ENCODE data around the gene CD300A.

CD300A gene

DNA sequence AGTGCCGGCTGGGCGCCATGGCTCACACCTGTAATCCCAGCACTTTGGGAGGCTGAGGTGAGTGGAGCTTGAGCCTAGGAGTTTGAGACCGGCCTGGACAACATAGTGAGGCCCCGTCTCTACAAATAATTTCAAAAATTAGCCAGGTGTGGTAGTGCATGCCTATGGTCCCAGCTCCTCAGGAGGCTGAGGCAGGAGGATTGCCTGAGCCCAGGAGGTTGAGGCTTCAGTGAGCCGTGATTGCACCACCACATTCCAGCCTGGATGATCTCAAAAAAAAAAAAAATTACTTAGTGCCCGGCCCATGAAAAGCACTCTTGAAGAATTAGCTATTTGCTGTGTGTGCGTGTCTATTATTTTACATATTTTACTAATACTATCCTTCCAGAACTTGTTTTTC is 24.9 kb upstream of the CD300A start:
- DNase-seq = no peak

DNA sequence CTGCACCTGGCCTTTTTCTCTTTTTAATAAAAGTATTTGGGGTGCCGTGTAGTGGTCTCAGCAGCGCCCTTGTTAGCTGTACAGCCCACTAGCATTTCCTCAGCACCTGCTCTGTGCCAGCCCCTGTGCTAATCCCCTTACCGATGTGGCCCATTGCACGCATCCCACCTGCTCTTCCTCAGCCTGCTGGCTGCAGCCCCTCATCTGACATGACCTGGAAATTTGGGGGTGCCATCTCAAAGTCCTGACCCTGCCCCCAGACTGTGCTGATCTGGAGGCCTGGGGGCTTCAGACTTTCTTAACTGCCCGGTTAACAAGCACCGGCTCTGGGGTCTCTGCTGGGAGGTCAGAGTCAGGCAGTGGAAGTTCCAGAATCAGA is 24.2 kb upstream of the CD300A start:
- DNase-seq = no peak

DNA sequence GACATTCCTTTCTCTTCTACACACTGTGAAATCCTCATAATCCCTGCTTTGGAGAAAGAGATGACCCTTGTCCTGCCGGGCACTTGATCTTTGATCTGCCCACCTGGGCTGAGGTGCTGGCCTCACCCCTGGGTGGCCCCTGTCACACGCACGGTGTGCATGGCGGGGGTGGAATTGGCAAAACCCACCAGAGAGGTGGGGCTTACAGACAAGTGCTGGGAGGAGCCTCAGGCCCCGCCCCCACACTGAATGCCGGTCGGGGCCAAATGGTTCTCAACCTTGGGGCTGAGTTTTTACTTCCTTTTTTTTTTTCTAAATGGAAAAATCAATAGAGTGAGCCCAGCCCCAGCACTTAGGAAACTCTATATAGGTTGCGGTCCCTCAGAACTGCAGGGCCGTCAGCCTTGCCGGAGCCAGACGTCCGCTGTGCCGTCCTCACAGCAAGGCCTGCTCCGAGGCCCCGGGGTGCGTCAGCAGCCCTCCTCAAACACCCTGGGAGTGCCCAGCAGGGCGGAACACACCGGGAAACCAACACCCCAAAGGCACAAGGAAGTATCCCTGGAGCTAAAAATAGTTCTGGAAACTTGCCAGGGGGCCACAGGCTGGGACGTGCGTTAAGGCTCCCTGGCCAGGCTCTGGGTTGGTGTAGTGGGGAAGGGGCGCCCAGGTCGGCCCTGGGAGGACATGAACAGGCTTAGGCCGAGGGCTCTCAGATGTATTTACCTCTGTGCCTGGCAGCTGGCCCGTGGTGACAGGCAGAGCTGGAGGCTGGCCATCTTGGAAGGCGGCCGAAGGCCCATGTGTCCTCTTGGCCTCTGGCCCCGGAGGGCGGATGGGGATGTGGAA is 23.5 kb upstream of the CD300A start:
- DNase-seq = peak; percentile 19

DNA sequence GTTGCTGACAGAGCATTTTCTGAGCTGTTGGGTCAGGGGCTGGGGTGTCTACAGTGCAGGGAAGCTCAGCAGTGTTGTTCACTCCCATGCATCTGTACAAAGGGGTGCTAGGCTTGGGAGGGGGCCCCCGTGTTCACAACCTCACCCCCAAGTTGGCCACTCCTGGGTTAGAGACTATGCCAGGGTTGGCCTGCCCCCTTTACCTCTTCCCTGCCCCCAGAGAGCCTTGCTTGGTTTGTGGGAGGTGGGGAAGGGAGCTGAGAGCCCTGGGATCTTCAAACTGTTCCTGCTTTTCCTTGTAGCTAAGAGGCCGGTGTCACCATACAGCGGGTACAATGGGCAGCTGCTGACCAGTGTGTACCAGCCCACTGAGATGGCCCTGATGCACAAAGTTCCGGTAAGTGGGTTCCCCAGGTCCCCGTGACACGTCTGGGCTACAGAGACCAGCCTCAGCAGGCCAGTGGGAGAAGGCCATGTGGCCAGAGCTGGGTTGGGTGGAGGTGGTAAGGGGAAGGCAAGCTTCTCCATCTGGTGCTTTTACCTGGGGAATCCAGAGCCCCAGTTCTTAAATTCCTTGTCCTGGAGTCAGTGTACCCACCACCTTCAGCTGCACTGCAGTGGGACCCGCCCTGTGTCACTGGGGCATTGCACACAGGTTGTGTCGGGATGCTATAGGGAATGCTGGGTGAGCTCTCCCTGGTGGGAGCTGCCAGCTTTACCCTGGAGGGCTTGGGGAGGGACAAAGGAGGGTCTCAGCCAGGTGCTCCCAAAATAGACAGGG is 22.7 kb upstream of the CD300A start:
- DNase-seq = no peak

DNA sequence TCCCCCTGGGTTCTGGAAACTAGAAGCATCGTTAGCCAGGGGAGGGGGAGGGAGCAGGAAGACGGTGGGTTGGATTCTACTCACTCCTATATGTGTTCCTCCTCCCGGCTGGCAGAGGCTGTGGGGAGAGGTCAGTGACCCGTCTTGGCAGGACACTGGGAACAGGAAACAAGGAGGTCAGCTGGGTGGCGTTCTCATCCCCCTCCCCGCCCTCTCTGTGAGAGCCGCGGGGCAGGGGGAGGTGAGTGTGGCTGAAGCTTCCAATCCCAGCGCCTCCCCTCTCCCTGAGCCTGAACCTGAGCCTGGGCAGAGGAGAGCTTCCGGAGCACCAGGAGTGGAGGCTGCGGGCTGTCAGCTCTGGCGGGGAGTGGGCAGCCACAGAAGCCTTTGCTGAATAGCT is 22.0 kb upstream of the CD300A start:
- DNase-seq = no peak

DNA sequence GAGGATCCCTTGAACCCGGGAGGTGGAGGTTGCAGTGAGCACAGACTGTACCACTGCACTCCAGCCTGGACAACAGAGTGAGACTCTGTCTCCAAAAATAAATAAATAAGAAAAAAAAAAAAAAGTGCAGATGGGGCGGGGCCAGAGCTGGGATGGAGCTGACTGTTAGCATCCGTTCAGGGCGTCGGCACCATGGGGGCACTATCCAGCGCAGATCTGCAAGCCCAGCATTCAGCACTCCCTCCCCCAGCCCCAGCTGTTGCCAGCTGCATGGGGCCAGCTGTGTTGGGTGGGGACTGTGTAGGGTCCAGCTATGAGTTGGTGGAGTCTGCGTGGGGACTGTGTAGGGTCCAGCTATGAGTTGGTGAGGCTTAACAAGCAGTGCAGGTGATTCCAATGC is 21.3 kb upstream of the CD300A start:
- no peak for DNase-seq

DNA sequence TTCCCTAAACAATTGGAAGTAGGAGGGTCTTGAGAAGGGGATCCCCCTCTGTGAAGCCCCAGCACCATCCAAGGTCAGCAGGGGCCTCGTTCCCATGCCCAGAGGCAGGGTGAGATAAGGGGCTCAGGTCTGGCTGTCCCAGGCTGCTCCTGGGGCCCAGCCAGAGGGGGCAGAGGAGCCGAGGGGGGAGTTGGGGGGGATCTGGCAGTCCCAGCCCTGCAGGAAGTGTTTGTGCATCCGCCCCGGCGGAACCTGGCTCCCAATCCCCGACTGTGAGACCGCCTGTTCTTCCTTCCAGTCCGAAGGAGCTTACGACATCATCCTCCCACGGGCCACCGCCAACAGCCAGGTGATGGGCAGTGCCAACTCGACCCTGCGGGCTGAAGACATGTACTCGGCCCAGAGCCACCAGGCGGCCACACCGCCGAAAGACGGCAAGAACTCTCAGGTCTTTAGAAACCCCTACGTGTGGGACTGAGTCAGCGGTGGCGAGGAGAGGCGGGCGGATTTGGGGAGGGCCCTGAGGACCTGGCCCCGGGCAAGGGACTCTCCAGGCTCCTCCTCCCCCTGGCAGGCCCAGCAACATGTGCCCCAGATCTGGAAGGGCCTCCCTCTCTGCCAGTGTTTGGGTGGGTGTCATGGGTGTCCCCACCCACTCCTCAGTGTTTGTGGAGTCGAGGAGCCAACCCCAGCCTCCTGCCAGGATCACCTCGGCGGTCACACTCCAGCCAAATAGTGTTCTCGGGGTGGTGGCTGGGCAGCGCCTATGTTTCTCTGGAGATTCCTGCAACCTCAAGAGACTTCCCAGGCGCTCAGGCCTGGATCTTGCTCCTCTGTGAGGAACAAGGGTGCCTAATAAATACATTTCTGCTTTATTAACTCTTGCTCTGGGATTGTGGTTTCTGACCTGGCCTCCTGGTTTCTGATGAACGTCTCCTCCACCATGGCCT is 19.6 kb upstream of the CD300A start:
- no peak for DNase-seq

DNA sequence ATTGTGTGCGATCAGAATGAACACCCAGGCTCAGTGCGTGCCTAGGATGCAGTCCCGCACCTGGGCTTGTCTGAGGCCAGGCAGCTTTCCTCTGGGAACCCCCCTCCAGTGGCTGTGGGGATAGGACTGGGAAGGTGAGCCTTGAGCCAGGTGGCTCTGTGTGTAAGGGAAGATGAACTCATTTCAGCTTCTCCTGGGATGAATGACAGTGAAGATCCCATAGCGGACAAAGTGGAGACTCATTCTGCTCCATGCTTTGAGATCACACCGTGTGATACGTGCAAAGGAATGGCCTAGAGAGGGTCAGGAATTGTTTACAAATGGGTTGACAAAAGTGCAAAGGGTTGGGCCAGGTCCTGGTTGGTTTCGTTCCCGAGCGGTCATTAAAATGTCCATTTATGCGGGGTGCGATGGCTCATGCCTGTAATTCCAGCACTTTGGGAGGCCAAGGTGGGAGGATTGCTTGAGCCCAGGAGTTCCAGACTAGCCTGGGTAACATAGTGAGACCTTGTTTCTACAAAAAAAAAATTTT is 18.7 kb upstream of the CD300A start:
- no peak for DNase-seq

DNA sequence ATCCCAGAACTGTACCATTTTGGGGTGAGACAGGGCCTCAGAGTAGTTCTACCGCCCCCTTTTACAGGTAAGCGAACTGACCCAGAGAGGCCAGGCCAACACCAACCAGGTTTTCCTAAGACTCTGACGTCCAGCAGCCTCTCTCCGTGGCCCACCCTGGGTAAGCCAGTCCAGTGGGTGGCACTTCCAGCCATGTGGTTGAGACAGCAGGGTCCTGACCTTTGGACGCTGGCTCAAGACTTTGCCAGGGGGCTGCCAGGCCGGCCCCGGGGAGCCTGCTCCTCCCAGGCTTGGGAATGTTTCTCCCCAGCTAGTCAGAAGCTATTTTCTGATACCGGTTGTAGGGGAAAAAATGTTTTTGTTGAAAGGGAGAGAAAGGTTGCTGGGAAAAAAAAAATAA is 17.7 kb upstream of the CD300A start:
- no peak for DNase-seq

DNA sequence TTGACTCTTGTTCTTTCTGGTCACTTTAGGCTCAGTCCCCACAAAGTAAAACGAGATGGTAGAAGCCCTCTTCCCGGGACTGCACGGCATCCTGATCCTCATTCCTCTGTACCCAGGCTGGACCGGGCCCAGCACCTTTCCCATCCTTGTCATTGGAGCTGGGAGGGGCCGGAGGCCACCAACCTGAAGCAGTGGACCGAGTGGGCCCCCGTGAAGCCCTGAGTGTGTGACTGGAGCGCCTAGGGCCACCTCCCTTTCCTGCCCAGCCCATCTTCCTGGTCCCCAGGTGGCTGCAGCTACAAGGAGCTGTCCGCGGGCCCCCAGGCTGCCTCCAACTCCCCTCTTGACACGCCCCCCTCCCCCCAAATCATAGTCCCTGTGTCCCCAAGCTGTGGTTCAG is 17.1 kb upstream of the CD300A start:
- no peak for DNase-seq

DNA sequence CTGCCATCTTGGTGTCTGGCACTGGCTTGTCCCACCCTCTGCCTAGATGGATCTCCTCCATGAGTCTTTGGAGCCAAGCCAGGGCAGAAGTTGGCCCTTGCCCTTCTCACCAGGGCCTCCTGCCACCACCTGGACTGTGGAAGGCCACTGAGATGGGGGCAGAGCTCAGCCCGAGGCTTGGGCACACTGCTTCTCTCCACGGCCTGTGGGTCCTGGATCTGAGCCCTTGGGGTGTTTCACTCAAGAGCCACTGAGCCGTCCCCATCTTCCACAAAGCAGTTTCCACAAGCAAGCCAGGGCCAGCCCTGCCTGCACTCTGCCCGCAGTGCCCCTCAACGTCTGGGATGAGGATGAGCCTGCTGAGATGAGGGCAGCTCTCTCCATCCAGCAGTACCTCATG is 16.7 kb upstream of the CD300A start:
- no peak for DNase-seq

DNA sequence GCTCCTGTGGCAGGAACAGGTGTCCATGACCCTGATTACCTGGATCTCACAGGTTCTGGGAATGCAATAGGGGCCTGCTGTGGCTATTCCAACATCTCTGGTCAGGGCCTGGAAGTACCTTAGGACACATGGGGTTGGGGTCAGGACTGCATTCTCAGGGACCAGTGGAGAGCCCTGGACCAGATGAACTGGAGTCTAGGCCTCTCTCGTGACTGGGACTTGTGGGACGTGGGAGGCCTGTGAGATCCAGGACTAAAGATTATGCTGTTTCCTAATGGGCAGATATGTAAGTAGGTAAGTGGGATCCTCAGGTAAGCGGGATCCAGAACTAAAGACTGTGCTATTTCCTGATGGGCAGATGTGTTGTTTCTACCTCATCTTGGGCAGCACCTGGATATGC is 16.2 kb upstream of the CD300A start:
- DNase-seq = no peak

DNA sequence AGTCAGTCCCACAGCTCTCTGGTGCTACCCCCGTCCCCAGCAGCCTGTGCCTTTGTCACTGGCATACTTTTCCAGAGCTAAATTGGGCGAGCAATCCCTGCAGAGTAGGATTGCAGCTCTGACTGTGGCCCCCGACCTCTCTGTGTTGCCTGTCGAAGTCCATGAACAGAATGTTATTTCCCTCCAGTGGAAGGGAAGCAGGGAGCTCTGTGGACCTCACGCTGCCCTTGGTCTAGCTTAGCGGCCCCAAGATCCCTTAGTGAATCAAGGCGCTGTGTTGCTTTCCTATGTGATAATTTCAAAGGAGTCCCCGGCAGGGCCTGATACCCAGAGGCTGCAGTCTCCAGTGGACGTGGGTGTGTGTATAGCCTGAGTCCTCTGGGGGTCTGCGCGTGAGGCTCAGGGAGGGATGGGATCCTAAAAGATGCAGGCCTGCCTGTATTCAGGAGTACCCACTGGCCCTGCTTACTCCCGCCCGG is 15.5 kb upstream of the CD300A start:
- DNase-seq = no peak

DNA sequence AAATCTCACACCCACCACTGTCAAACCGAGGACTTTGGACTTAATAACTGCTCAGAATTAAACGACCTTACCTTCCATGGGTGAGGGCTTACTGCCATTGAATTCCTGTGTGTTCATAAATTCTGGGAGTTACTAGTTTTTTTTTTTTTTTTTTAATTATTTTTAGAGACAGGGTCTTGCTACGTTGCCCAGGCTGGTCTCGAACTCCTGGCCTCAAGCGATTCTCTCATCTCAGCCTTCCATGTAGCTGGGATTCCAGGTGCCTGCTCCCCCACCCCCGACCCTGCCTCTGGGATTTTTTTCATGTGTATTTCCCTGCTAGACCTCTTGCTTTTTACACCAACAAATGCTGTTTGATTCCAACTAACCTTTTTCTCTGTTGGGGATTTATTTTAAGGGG is 14.9 kb upstream of the CD300A start:
- DNase-seq = no peak

DNA sequence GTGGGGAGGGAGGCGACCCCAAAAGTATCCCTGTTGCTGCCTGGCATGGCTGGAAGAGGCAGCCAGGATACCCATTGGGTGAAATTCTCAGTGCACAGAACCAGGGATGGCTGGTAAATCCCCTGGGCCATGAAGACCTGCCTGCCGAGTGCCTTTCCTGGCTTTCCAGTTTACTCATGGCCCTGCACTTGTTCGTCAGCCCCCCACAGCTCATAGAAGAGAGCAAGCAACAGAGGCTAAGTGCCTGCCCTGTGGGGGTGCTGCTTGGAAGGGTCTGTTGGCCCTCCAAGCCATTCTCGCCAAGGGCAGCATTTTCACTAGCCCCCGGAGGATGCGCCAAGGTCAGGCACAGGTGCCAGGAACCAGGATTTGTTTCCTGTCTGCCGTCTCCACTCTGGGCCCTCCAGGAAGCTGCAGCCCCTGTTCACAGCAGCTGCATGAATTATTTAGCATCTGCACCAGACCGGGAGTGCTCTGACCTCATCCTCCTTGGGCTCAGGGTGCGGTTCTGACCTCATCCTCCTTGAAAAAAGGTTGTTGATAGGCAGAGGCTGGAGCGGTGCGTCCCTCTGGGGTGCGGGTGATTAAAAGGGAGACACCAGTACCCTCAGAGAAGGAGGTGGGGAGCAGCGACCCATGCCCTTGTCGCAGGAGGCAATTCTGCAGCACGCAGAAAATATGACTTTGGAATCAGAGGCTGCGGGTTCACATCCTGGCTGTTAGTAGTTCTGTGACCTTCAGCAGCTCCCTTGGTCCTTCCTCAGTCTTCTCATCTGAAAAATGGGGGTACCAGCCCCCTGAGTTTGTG is 14.2 kb upstream of the CD300A start:
- DNase-seq = peak; percentile 6

DNA sequence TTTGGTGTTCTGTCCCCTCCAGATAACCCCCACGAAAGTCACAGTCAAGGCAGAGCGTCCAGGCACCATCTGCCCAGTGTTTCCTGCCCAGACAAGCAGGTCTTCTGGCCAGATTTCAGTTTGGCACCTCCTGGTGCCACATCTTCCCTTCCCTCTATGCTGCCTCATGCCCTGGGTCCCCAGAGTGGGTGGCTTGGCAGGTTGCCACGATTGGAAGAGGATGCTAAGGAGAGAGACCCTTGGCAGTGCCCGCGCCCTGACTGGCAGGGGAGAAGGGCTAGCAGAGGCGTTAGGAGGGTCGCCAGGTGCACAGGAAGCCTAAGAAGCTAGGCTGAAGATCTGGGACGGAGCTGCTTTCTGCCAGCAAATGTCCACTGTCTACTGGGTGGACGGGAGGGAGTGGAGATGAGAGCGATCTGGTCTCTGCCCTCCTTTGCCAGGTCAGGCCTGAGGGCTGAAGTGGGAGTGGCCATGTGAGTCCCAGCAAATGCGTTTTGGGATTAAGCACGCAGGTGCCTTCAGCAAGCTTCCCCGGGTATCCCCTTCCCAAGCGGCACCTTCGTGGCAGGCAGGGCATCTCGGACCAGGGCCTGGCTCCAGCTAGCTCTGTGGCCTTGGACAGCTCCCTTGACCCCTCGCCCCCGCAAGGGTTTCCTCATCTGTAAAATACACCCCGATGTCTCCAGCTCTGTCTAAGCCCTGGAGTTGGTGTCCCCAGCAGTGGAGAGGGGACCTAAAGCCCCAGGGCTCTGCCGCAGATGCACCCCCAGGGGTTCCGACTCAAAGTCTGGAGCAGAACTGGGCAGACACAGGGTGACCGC is 13.4 kb upstream of the CD300A start:
- DNase-seq = no peak

DNA sequence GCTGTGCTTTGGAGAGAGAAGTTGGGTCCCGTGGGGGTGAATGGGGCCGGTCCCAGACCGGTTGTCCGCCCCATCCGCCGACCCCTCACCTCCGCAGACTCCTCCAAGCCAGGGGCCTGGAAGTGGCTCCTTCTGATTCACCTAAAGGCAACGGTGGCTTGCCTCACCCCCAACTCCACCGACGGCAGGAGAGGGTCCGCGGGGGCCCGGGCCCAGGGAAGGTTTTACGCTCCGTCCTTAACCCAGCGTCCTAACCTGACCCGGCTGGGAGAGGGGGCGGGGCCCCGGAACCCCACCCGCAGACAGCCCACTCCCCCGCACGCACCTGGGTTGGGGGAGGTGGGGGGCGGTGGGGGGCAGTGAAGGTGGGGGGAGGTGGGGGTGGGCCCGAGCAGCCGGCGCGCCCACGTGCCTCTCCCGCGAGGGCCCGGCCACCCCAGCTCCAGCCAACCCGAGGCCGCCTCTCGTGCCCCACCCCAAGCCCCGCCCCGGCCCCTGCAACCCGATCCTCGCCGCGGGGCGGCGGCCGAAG is 12.7 kb upstream of the CD300A start:
- peak; percentile 77 for DNase-seq

DNA sequence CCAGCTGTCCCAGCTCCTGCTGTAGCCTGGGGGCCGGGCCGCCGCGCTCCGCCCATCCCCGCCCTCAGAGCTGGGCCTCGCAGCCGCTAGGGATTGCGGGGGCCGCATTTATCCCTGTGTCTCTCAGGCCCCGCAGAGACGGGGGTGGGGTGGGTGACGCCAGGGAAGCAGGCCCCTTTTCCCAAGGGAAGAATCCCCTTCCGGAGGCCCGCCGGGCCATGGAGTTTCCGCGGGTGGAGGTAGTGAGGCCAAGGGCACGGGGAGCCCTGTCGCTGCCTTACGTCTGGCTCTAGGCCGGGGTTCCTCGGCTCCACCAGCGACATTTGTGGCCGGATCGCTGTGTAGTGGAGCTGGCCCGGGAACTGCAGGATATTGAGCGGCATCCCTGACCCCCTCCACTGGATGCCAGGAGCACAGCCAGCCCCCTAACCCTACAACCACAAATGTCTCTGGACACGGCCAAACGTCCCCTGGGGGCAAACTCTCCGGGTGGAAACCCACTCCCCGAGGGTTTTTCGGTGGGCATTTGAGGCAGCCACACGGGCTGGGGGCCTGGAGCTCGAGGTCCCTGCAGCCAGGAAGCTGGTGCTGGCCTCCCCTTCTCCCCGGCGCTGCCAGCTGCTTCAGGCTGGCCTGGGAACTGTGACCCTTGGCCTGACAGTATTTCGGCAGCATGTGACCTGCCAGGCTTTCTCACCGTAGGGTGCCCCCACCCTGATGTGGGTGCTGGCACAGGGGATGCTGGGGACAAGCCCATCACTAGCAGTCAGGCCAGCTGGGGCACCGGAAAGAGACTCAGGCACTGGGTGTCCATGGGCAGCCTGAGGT is 12.0 kb upstream of the CD300A start:
- DNase-seq = no peak

DNA sequence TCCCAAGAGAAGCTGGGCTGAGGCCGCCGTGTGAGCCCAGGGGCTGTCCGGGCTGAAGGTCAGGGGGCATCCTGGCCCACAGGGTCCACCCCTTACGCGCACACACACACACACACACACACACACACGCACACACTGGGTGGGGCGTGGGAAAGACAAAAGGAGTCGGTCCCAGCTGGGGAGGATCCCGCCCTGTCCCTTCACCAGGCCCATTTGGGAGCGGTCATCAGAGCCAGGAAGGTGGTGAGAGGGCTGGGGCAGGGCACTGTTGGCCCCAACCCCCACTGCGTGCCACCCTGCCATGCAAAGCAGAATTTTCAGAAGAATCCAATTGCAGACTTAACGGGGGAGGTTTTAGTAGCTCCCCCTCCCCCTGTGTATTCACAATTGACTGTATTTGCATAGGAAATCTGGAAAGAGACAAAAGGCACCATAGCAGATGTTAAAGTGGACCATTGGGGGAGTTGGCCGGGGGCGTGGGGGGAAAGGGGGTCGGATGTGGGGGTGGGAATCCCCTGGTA is 11.3 kb upstream of the CD300A start:
- no peak for DNase-seq

DNA sequence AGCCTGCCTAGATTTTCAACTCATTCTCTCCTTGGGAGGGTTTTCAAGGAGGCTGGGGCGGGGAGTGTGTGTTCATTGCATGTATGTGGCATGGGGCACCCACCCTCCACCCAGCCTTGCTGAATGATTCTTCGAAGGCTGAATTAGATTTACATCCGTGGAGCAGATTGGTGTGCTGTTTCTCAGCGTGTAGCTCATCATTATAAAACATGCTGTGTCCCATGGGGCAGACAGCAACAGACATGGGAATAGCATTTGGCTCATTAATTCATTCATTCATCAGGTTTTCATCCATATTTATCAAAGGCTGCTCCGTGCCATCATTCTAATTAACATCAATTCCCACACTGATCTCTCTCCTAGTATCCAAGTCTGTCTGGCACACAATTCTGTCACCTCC is 10.6 kb upstream of the CD300A start:
- DNase-seq = no peak

Data from CD4-positive, alpha-beta T cell treated with Interleukin-12 subunit alpha and Interleukin-12 subunit beta, for 1 hour (primary cell).